Sigmoid colon (tissue), 7 donors: Measurements from ENCODE around the gene HDDC2. TPM values are rescaled to one million over a fixed set of nuclear protein-coding genes. Genes with fewer than 3 reads are reported as not detected.

Source experiments
- DNase-seq: peaks from one replicate; pipeline ENCODE4 v3.0.0-alpha.2; 2019
- H3K27ac ChIP-seq, 4 donors: fragments of 200-600 bp; sonication (generic); one replicate each; pipeline ENCODE4 v1.5.1; 2016 to 2019; ENCODE audit warnings: mild to moderate bottlenecking in 1 of 4
- H3K27me3 ChIP-seq, 3 donors: fragments of 200-600 bp; sonication (generic); one replicate each; pipeline ENCODE4 v1.5.1; 2019; ENCODE audit warnings: mild to moderate bottlenecking in 1 of 3
- H3K36me3 ChIP-seq, 4 donors: fragments of 200-600 bp; sonication (generic); one replicate each; pipeline ENCODE4 v1.5.1; 2016 to 2019
- H3K4me1 ChIP-seq, 4 donors: fragments of 200-600 bp; sonication (generic); one replicate each; pipeline ENCODE4 v1.5.1; 2017 to 2019
- H3K4me3 ChIP-seq, 4 donors: fragments of 200-600 bp; sonication (generic); one replicate each; pipeline ENCODE4 v1.5.1; 2017 to 2019; ENCODE audit warnings: mild to moderate bottlenecking in 2 of 4, moderate library complexity in 1 of 4
- H3K9me3 ChIP-seq, 4 donors: fragments of 200-600 bp in 3 of 4; sonication (generic) in 3 of 4; one replicate each; pipeline versions ENCODE4 v1.5.1 to v1.6.1; 2013 to 2019
- CTCF ChIP-seq, 4 experiments: fragments of 450-650 bp in 3 of 4; fragments of 200-600 bp in 1 of 4; IDR thresholded peaks; one replicate each; pipeline ENCODE4 v1.5.1; 2016 to 2019; ENCODE audit warnings: antibody characterized with exemption in 4 of 4, mild to moderate bottlenecking in 3 of 4, moderate library complexity in 2 of 4
- EP300 ChIP-seq, 4 donors: sonication (generic); formaldehyde crosslinking; IDR thresholded peaks; one replicate each; pipeline ENCODE4 v1.6.1; 2017; ENCODE audit warnings: antibody characterized with exemption in 4 of 4
- POLR2A ChIP-seq, 2 donors: fragments of 450-650 bp; IDR thresholded peaks; one replicate each; pipeline ENCODE4 v1.6.1; 2016; ENCODE audit warnings: antibody characterized with exemption in 2 of 2, mild to moderate bottlenecking in 2 of 2, moderate library complexity in 2 of 2
- POLR2AphosphoS5 ChIP-seq, 4 donors: sonication (generic); formaldehyde crosslinking; IDR thresholded peaks; one replicate each; pipeline ENCODE4 v1.6.1; 2017; ENCODE audit warnings: antibody characterized with exemption in 4 of 4
- whole genome bisulfite sequencing, 2 donors: extraction: QIAGEN DNeasy Blood & Tissue Kit; methylation state at CpG; one replicate each; pipeline ENCODE4 v1.1.7; 2013; 5-methylcytosine and 5-hydroxymethylcytosine counted together
- intact Hi-C: fragments of 100-400 bp; cut with DNase I; formaldehyde crosslinking; loops from one replicate; pipeline ENCODE4 v1.15.1; 2023
- polyA plus RNA-seq, 3 donors: library from polyadenylated mRNA; stranded (reverse); fragments of 200-250 nt; gene quantifications; one replicate each; pipeline ENCODE4 v1.2.3, GENCODE V29; 2013
- total RNA-seq, 4 donors: library from RNA; depleted of rRNA; stranded (reverse); fragments of >200 nt; gene quantifications; one replicate each; pipeline ENCODE4 v1.1.0, GENCODE V29; 2016
- donor health status: healthy with polysubstance abuse.
- donor health status: Bipolar disorder and iron deficiency.
- donor health status: healthy.

The HDDC2 gene
- total and polyA plus RNA-seq, 7 donors: 39.9 to 82.9 (median 56.1) TPM

GRCh38 chr6:125314009-125314581 is 12.3 kb upstream of the HDDC2 start:
- TF ChIP-seq CTCF (IDR thresholded peaks at IDR 0.05) (peak; percentile 67 to 81 (median 72)), EP300 (IDR thresholded peaks at IDR 0.05) (no peak)
- no peaks in the 10 kb centered on the region for H3K4me1 ChIP-seq
- intact Hi-C loops: loop anchor here (2.0 to 5.0 kb wide), 3 partner anchors 48 to 643 kb away; partner anchors contain the start of genes HEY2 and HINT3
- no peaks in the 10 kb centered on the region for H3K9me3 ChIP-seq
- H3K27ac ChIP-seq: no peak overlapping the region
- H3K36me3 ChIP-seq: no peaks in the 10 kb centered on the region
- H3K4me3 ChIP-seq: no peak overlapping the region
- no peaks in the 10 kb centered on the region for H3K27me3 ChIP-seq
- 20 to 21% methylated on average over 10 of the region's 10 CpGs for WGBS, 2 donors
- peak; percentile 78 for DNase-seq

- Histone ChIP-seq H3K36me3 (no peaks in the 10 kb centered on the region), H3K27ac (no peak overlapping the region), H3K4me1 (no peaks in the 10 kb centered on the region), H3K4me3 (no peak overlapping the region), H3K9me3 (no peaks in the 10 kb centered on the region), H3K27me3 (no peaks in the 10 kb centered on the region)
- 75 to 88% methylated on average over 4 of the region's 4 CpGs for WGBS, 2 donors
- no peak for TF ChIP-seq POLR2AphosphoS5 (IDR thresholded peaks at IDR 0.05)
- TF ChIP-seq CTCF (IDR thresholded peaks at IDR 0.05): no peak
- TF ChIP-seq POLR2A (IDR thresholded peaks at IDR 0.05): no peak
- no peak for DNase-seq
- intact Hi-C loops: loop anchor here (1.0 to 5.0 kb wide), 3 partner anchors 49 to 644 kb away; partner anchors contain the start of gene HINT3
Measured at GRCh38 chr6:125312950-125313349, 11.2 kb upstream of the HDDC2 start.

GRCh38 chr6:125312478-125312877 is 10.7 kb upstream of the HDDC2 start:
- WGBS, 2 donors: 73 to 88% methylated on average over 2 of the region's 2 CpGs
- Histone ChIP-seq H3K4me1 (no peaks in the 10 kb centered on the region), H3K27me3 (no peaks in the 10 kb centered on the region), H3K9me3 (no peaks in the 10 kb centered on the region), H3K27ac (no peak overlapping the region), H3K36me3 (no peaks in the 10 kb centered on the region), H3K4me3 (no peak overlapping the region)
- intact Hi-C loops: loop anchor here (5.0 kb wide), 2 partner anchors 50 to 645 kb away; partner anchors contain the start of gene HINT3
- no peak for TF ChIP-seq EP300 (IDR thresholded peaks at IDR 0.05)
- no peak for TF ChIP-seq POLR2AphosphoS5 (IDR thresholded peaks at IDR 0.05)
- DNase-seq: no peak

GRCh38 chr6:125310994-125311649 is 9.4 kb upstream of the HDDC2 start:
- Histone ChIP-seq H3K9me3 (no peaks in the 10 kb centered on the region), H3K36me3 (no peaks in the 10 kb centered on the region), H3K27me3 (no peaks in the 10 kb centered on the region), H3K27ac (no peak overlapping the region), H3K4me3 (no peak overlapping the region), H3K4me1 (no peaks in the 10 kb centered on the region)
- TF ChIP-seq CTCF (IDR thresholded peaks at IDR 0.05) (peak; percentile 61 to 84 (median 70)), EP300 (IDR thresholded peaks at IDR 0.05) (no peak)
- no peak for DNase-seq
- intact Hi-C loops: loop anchor here (5.0 kb wide), 2 partner anchors 51 to 646 kb away; partner anchors contain the start of gene HINT3
- 52 to 55% methylated on average over 7 of the region's 7 CpGs for WGBS, 2 donors

GRCh38 chr6:125307964-125308615 is 6.3 kb upstream of the HDDC2 start:
- DNase-seq: no peak
- intact Hi-C loops: loop anchor here (10.0 kb wide), 2 partner anchors 343 to 433 kb away; partner anchors contain the start of gene RNF217
- Histone ChIP-seq H3K9me3 (no peaks in the 10 kb centered on the region), H3K4me3 (no peak overlapping the region), H3K4me1 (no peaks in the 10 kb centered on the region), H3K27me3 (no peaks in the 10 kb centered on the region), H3K27ac (no peak overlapping the region), H3K36me3 (no peaks in the 10 kb centered on the region)
- TF ChIP-seq CTCF (IDR thresholded peaks at IDR 0.05) (no peak), EP300 (IDR thresholded peaks at IDR 0.05) (no peak), POLR2AphosphoS5 (IDR thresholded peaks at IDR 0.05) (no peak), POLR2A (IDR thresholded peaks at IDR 0.05) (no peak)
- WGBS, 2 donors: 16 to 48% methylated on average over 6 of the region's 6 CpGs
